Gastrocnemius medialis (tissue), 4 donors: ENCODE measurements around the gene LRRC8D. TPM values are rescaled to one million over a fixed set of nuclear protein-coding genes. Genes with fewer than 3 reads are reported as not detected.

Experiments
- ATAC-seq, 2 donors: fragments of 150-250 bp; one replicate each; pipeline ENCODE4 v1.9.1; 2016
- DNase-seq, 2 donors: peaks; one replicate each; pipeline ENCODE4 v3.0.0-alpha.2; 2019
- H3K27ac ChIP-seq, 4 donors: fragments of 200-600 bp; sonication (generic); 1 replicate in 1 of 4; 2 replicates in 3 of 4; pipeline ENCODE4 v1.5.1; 2016 to 2018; ENCODE audit warnings: mild to moderate bottlenecking in 2 of 4, moderate library complexity in 1 of 4
- H3K27me3 ChIP-seq, 3 donors: fragments of 200-600 bp; sonication (generic) in 2 of 3; 1 replicate in 1 of 3; 2 replicates in 2 of 3; pipeline versions ENCODE4 v1.5.1 to v1.6.0; 2016 to 2019; ENCODE audit warnings: mild to moderate bottlenecking in 1 of 3, moderate library complexity in 1 of 3
- H3K36me3 ChIP-seq, 2 donors: fragments of 200-600 bp; sonication (generic) in 1 of 2; one replicate each; pipeline ENCODE4 v1.5.1; 2017 to 2018
- H3K4me1 ChIP-seq, 2 donors: fragments of 200-600 bp; sonication (generic) in 1 of 2; one replicate each; pipeline ENCODE4 v1.5.1; 2016 to 2017; ENCODE audit warnings: mild to moderate bottlenecking in 2 of 2
- H3K4me3 ChIP-seq, 4 donors: fragments of 200-600 bp; sonication (generic) in 3 of 4; 1 replicate in 1 of 4; 2 replicates in 3 of 4; pipeline ENCODE4 v1.5.1; 2016 to 2019; ENCODE audit warnings: mild to moderate bottlenecking in 2 of 4
- H3K9me3 ChIP-seq, 3 donors: fragments of 200-600 bp; sonication (generic) in 2 of 3; 1 replicate in 1 of 3; 2 replicates in 2 of 3; pipeline ENCODE4 v1.5.1; 2016 to 2019
- POLR2A ChIP-seq, 2 donors: fragments of 450-650 bp; IDR thresholded peaks; one replicate each; pipeline ENCODE4 v1.6.1; 2017; ENCODE audit warnings: antibody characterized with exemption in 2 of 2, mild to moderate bottlenecking in 2 of 2, moderate library complexity in 2 of 2
- in situ Hi-C, 4 donors: fragments of 200-750 bp; cut with MboI; loops; one replicate each; pipeline versions ENCODE4 v1.15.0 to v1.8.0; 2017; ENCODE audit warnings: low sequenced_read_pairs in 4 of 4
- intact Hi-C: fragments of 100-400 bp; cut with DNase I; formaldehyde crosslinking; loops from one replicate; pipeline ENCODE4 v1.15.1; 2023; ENCODE audit warnings: low total_unique reads
- total RNA-seq, 4 donors: library from RNA; depleted of rRNA; stranded (reverse); fragments of >200 nt; gene quantifications; one replicate each; pipeline versions ENCODE4 v1.1.0 to v1.2.3, GENCODE V29; 2016
- TF ChIP-seq, protein P1 (sequence below), 5 experiments: fragments of 450-650 bp in 3 of 5; fragments of 200-600 bp in 2 of 5; sonication (generic) in 2 of 5; IDR thresholded peaks in 4 of 5; conservative IDR thresholded peaks in 1 of 5; 1 replicate in 4 of 5; 2 replicates in 1 of 5; pipeline ENCODE4 v1.5.1; 2016 to 2019; ENCODE audit warnings: antibody characterized with exemption in 5 of 5, mild to moderate bottlenecking in 3 of 5, moderate library complexity in 3 of 5

Gene LRRC8D
- total RNA-seq, 4 donors from 2014 or later: 3.0 to 15.0 (median 9.2) TPM

DNA sequence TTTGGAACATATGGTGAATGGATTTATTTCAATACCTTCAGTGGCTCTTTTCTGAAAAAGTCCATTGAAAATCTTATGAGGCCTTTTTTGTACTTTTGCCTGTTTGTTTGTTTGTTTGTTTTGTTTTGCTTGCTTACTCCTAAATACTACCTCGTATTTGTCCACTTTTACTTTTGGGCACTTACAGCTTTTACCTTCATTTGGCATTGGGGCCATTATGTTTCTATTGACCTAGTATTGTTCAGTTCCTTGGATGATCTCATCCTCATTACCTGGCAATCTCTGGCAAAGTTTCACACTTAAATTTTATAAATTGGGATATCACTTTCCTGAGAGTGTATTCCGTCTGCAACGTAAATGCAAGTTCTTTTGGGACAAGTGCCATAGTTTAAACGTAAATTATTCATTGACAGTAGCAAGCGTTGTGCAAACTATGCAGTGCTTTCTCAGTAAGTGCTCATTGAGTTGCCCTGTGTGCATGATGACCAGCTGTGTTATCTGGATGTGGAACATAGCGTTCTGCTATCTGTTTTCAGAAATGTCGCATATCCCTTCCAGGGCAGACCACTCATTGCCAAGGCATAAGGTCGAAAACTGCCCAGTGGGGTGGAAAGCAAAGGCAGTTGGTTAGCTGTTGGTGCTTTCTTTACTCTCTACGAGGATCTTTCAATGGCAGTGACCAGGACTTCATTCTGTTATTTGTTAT lies 51.1 kb downstream of the LRRC8D start:
- Histone ChIP-seq H3K27me3 (no peaks in the 10 kb centered on the region), H3K9me3 (no peaks in the 10 kb centered on the region), H3K4me1 (peaks cover 36 to 45% of the 10 kb centered on the region in 2 donors), H3K4me3 (peak overlapping the region in 1 of 4 donors; percentile 25), H3K36me3 (peaks cover 0 to 9% of the 10 kb centered on the region in 2 donors), H3K27ac (peak overlapping the region; percentile 70 to 84 (median 82))
- intact Hi-C loops: loop anchor here (2.0 kb wide), 1 partner anchor 37 kb away; no protein-coding TSS in a partner anchor
- in situ Hi-C loops: no loop called here
- TF ChIP-seq, protein P1, sequence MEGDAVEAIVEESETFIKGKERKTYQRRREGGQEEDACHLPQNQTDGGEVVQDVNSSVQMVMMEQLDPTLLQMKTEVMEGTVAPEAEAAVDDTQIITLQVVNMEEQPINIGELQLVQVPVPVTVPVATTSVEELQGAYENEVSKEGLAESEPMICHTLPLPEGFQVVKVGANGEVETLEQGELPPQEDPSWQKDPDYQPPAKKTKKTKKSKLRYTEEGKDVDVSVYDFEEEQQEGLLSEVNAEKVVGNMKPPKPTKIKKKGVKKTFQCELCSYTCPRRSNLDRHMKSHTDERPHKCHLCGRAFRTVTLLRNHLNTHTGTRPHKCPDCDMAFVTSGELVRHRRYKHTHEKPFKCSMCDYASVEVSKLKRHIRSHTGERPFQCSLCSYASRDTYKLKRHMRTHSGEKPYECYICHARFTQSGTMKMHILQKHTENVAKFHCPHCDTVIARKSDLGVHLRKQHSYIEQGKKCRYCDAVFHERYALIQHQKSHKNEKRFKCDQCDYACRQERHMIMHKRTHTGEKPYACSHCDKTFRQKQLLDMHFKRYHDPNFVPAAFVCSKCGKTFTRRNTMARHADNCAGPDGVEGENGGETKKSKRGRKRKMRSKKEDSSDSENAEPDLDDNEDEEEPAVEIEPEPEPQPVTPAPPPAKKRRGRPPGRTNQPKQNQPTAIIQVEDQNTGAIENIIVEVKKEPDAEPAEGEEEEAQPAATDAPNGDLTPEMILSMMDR (IDR thresholded peaks at IDR 0.05 in 4 of 5, conservative IDR thresholded peaks at IDR 0.05 in 1 of 5): no peak
- peak in 1 of 2 donors; percentile 20 for TF ChIP-seq POLR2A (IDR thresholded peaks at IDR 0.05)
- ATAC-seq (peak; percentile 97 to 98), DNase-seq (peak; percentile 65 to 70)

DNA sequence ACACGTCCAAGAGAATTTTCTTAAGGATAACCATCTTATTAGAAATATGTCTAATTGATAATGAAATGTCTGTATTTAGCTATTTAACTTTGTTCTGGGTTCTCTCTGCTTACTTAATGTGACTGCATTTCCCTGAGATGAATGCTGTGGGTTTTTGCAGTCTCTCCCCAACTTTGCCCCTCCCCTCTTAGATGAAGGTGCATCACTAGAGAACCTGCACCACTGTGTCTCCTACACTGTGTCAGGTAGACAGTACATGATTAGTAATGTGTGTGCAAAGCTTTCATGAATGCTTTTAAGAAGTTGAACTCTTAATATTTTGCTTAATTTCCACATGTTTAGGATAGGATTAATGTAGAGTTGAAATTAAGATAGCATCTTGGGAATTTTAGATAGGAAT lies 51.7 kb downstream of the LRRC8D start:
- ATAC-seq (no peak), DNase-seq (no peak)
- Histone ChIP-seq H3K4me1 (peaks cover 41 to 51% of the 10 kb centered on the region in 2 donors), H3K36me3 (peaks cover 0 to 9% of the 10 kb centered on the region in 2 donors), H3K27ac (peak overlapping the region; percentile 70 to 84 (median 82)), H3K4me3 (peak overlapping the region in 1 of 4 donors; percentile 25), H3K9me3 (no peaks in the 10 kb centered on the region), H3K27me3 (no peaks in the 10 kb centered on the region)
- TF ChIP-seq, protein P1 (IDR thresholded peaks at IDR 0.05 in 4 of 5, conservative IDR thresholded peaks at IDR 0.05 in 1 of 5): no peak
- TF ChIP-seq POLR2A (IDR thresholded peaks at IDR 0.05): no peak
- in situ Hi-C loops: no loop called here
- intact Hi-C loops: loop anchor here (2.0 kb wide), 1 partner anchor 36 kb away; no protein-coding TSS in a partner anchor

GRCh38 chr1:89873288-89873687 lies 52.5 kb downstream of the LRRC8D start:
- intact Hi-C loops: loop anchor here (2.0 kb wide), 1 partner anchor 36 kb away; no protein-coding TSS in a partner anchor
- in situ Hi-C loops: no loop called here
- H3K27me3 ChIP-seq: no peaks in the 10 kb centered on the region

DNA sequence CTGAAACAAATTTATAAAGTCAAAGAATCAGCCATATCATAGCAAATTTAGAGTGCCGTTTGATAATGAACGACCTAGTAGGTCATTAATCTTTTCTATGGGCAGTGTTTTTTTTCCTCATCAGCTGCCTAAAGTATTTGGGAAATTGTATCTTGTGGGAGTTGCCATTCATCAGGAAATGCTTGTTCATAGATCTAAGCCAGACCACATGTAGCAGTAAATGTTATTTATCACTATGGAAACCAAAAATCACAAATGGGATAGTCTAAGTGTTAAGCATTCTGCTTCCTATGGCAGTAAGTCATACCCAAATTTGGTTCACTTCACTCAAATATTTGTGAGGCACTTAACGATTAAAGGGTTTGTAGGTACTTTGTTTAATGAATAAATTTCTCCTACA lies 52.9 kb downstream of the LRRC8D start:
- no peak overlapping the region for H3K4me3 ChIP-seq
- in situ Hi-C loops (no loop called here), intact Hi-C loops (loop anchor here (2.0 kb wide), 1 partner anchor 35 kb away; no protein-coding TSS in a partner anchor)
- TF ChIP-seq, protein P1 (IDR thresholded peaks at IDR 0.05 in 4 of 5, conservative IDR thresholded peaks at IDR 0.05 in 1 of 5): no peak
- no peak for TF ChIP-seq POLR2A (IDR thresholded peaks at IDR 0.05)
- peak overlapping the region in 3 of 4 donors; percentile 70 to 84 (median 83) for H3K27ac ChIP-seq
- ATAC-seq (no peak), DNase-seq (no peak)
- no peaks in the 10 kb centered on the region for H3K9me3 ChIP-seq
- no peaks in the 10 kb centered on the region for H3K27me3 ChIP-seq
- peaks cover 0 to 9% of the 10 kb centered on the region in 2 donors for H3K36me3 ChIP-seq
- peaks cover 46 to 61% of the 10 kb centered on the region in 2 donors for H3K4me1 ChIP-seq

More at GRCh38 chr1:89873288-89873687, 52.5 kb downstream of the LRRC8D start:
- no peak overlapping the region for H3K4me3 ChIP-seq
- H3K9me3 ChIP-seq: no peaks in the 10 kb centered on the region
- TF ChIP-seq, protein P1 (IDR thresholded peaks at IDR 0.05 in 4 of 5, conservative IDR thresholded peaks at IDR 0.05 in 1 of 5): no peak
- TF ChIP-seq POLR2A (IDR thresholded peaks at IDR 0.05): no peak
- peak overlapping the region in 3 of 4 donors; percentile 70 to 84 (median 83) for H3K27ac ChIP-seq
- peaks cover 42 to 57% of the 10 kb centered on the region in 2 donors for H3K4me1 ChIP-seq
- peaks cover 0 to 9% of the 10 kb centered on the region in 2 donors for H3K36me3 ChIP-seq
- no peak for DNase-seq
- ATAC-seq: no peak
